ENCODE results near the gene CORO1C.
A peak's percentile ranks its signal among the peaks of the same experiment; 100 is the strongest.
"Not testable (repeated sequence)": the region's sequence is repeated elsewhere in the genome, so short reads cannot be mapped to it uniquely, and the experiment has no call there.

CORO1C gene

GRCh38 chr12:108625228-108625627 is 106.1 kb downstream of the CORO1C start:
- H3K27me3 ChIP-seq (ENCODE audit: control insufficient read depth in 2 of 2, insufficient read depth in 2 of 2, low read length in 2 of 2), result no peaks in the 10 kb centered on the region
- H3K27ac ChIP-seq (ENCODE audit: low read depth in 2 of 2, low read length in 2 of 2), result no peak overlapping the region

GRCh38 chr12:108623577-108623976 is 107.7 kb downstream of the CORO1C start:
- Histone ChIP-seq H3K27ac (ENCODE audit: low read depth in 2 of 2, low read length in 2 of 2) (no peak overlapping the region), H3K4me3 (ENCODE audit: low read length in 2 of 2) (no peak overlapping the region), H3K36me3 (ENCODE audit: control insufficient read depth in 2 of 2, insufficient read depth in 2 of 2, low read length in 2 of 2) (peaks cover 2 to 3% of the 10 kb centered on the region in 2 donors), H3K4me1 (ENCODE audit: control insufficient read depth in 2 of 2, insufficient read depth in 2 of 2, low read length in 2 of 2) (peaks cover 3 to 5% of the 10 kb centered on the region in 2 donors), H3K27me3 (ENCODE audit: control insufficient read depth in 2 of 2, insufficient read depth in 2 of 2, low read length in 2 of 2) (no peaks in the 10 kb centered on the region), H3K9ac (ENCODE audit: low read depth in 1 of 2, low read length in 2 of 2) (no peak overlapping the region), H3K9me3 (ENCODE audit: control insufficient read depth in 2 of 2, low read length in 2 of 2) (no peaks in the 10 kb centered on the region)

More at GRCh38 chr12:108625228-108625627, 106.1 kb downstream of the CORO1C start:
- Histone ChIP-seq H3K9ac (ENCODE audit: low read depth in 1 of 2, low read length in 2 of 2) (no peak overlapping the region), H3K4me1 (ENCODE audit: control insufficient read depth in 2 of 2, insufficient read depth in 2 of 2, low read length in 2 of 2) (peaks cover 6 to 7% of the 10 kb centered on the region in 2 donors), H3K36me3 (ENCODE audit: control insufficient read depth in 2 of 2, insufficient read depth in 2 of 2, low read length in 2 of 2) (peaks cover 2 to 3% of the 10 kb centered on the region in 2 donors), H3K4me3 (ENCODE audit: low read length in 2 of 2) (no peak overlapping the region), H3K9me3 (ENCODE audit: control insufficient read depth in 2 of 2, low read length in 2 of 2) (no peaks in the 10 kb centered on the region)

GRCh38 chr12:108622921-108623514 is 108.3 kb downstream of the CORO1C start:
- Histone ChIP-seq H3K27me3 (ENCODE audit: control insufficient read depth in 2 of 2, insufficient read depth in 2 of 2, low read length in 2 of 2) (no peaks in the 10 kb centered on the region), H3K4me3 (ENCODE audit: low read length in 2 of 2) (no peak overlapping the region), H3K36me3 (ENCODE audit: control insufficient read depth in 2 of 2, insufficient read depth in 2 of 2, low read length in 2 of 2) (peaks cover 2 to 3% of the 10 kb centered on the region in 2 donors), H3K4me1 (ENCODE audit: control insufficient read depth in 2 of 2, insufficient read depth in 2 of 2, low read length in 2 of 2) (peaks cover 0 to 7% of the 10 kb centered on the region in 2 donors), H3K9ac (ENCODE audit: low read depth in 1 of 2, low read length in 2 of 2) (no peak overlapping the region), H3K27ac (ENCODE audit: low read depth in 2 of 2, low read length in 2 of 2) (no peak overlapping the region), H3K9me3 (ENCODE audit: control insufficient read depth in 2 of 2, low read length in 2 of 2) (no peaks in the 10 kb centered on the region)

- Histone ChIP-seq H3K9me3 (ENCODE audit: control insufficient read depth in 2 of 2, low read length in 2 of 2) (no peaks in the 10 kb centered on the region), H3K4me1 (ENCODE audit: control insufficient read depth in 2 of 2, insufficient read depth in 2 of 2, low read length in 2 of 2) (peaks cover 0 to 9% of the 10 kb centered on the region in 2 donors), H3K4me3 (ENCODE audit: low read length in 2 of 2) (no peak overlapping the region), H3K9ac (ENCODE audit: low read depth in 1 of 2, low read length in 2 of 2) (no peak overlapping the region), H3K27me3 (ENCODE audit: control insufficient read depth in 2 of 2, insufficient read depth in 2 of 2, low read length in 2 of 2) (no peaks in the 10 kb centered on the region), H3K27ac (ENCODE audit: low read depth in 2 of 2, low read length in 2 of 2) (no peak overlapping the region), H3K36me3 (ENCODE audit: control insufficient read depth in 2 of 2, insufficient read depth in 2 of 2, low read length in 2 of 2) (peaks cover 2 to 3% of the 10 kb centered on the region in 2 donors)
Observed at GRCh38 chr12:108622421-108622820, 108.9 kb downstream of the CORO1C start.

- Histone ChIP-seq H3K4me1 (ENCODE audit: control insufficient read depth in 2 of 2, insufficient read depth in 2 of 2, low read length in 2 of 2) (peaks cover 3 to 13% of the 10 kb centered on the region in 2 donors), H3K4me3 (ENCODE audit: low read length in 2 of 2) (no peak overlapping the region), H3K36me3 (ENCODE audit: control insufficient read depth in 2 of 2, insufficient read depth in 2 of 2, low read length in 2 of 2) (peaks cover 2 to 3% of the 10 kb centered on the region in 2 donors), H3K27me3 (ENCODE audit: control insufficient read depth in 2 of 2, insufficient read depth in 2 of 2, low read length in 2 of 2) (no peaks in the 10 kb centered on the region), H3K27ac (ENCODE audit: low read depth in 2 of 2, low read length in 2 of 2) (no peak overlapping the region), H3K9ac (ENCODE audit: low read depth in 1 of 2, low read length in 2 of 2) (no peak overlapping the region), H3K9me3 (ENCODE audit: control insufficient read depth in 2 of 2, low read length in 2 of 2) (no peaks in the 10 kb centered on the region)
Observed at GRCh38 chr12:108621161-108621560, 110.2 kb downstream of the CORO1C start.

GRCh38 chr12:108620236-108620879 is 111.0 kb downstream of the CORO1C start:
- Histone ChIP-seq H3K9me3 (ENCODE audit: control insufficient read depth in 2 of 2, low read length in 2 of 2) (peaks cover 0 to 3% of the 10 kb centered on the region in 2 donors), H3K27me3 (ENCODE audit: control insufficient read depth in 2 of 2, insufficient read depth in 2 of 2, low read length in 2 of 2) (no peaks in the 10 kb centered on the region), H3K4me1 (ENCODE audit: control insufficient read depth in 2 of 2, insufficient read depth in 2 of 2, low read length in 2 of 2) (peaks cover 3 to 13% of the 10 kb centered on the region in 2 donors), H3K9ac (ENCODE audit: low read depth in 1 of 2, low read length in 2 of 2) (no peak overlapping the region), H3K4me3 (ENCODE audit: low read length in 2 of 2) (no peak overlapping the region), H3K27ac (ENCODE audit: low read depth in 2 of 2, low read length in 2 of 2) (no peak overlapping the region), H3K36me3 (ENCODE audit: control insufficient read depth in 2 of 2, insufficient read depth in 2 of 2, low read length in 2 of 2) (peaks cover 2 to 3% of the 10 kb centered on the region in 2 donors)

- Histone ChIP-seq H3K36me3 (ENCODE audit: control insufficient read depth in 2 of 2, insufficient read depth in 2 of 2, low read length in 2 of 2) (peaks cover 2 to 3% of the 10 kb centered on the region in 2 donors), H3K4me3 (ENCODE audit: low read length in 2 of 2) (no peak overlapping the region), H3K9ac (ENCODE audit: low read depth in 1 of 2, low read length in 2 of 2) (no peak overlapping the region), H3K9me3 (ENCODE audit: control insufficient read depth in 2 of 2, low read length in 2 of 2) (peaks cover 0 to 3% of the 10 kb centered on the region in 2 donors), H3K27ac (ENCODE audit: low read depth in 2 of 2, low read length in 2 of 2) (no peak overlapping the region), H3K27me3 (ENCODE audit: control insufficient read depth in 2 of 2, insufficient read depth in 2 of 2, low read length in 2 of 2) (no peaks in the 10 kb centered on the region), H3K4me1 (ENCODE audit: control insufficient read depth in 2 of 2, insufficient read depth in 2 of 2, low read length in 2 of 2) (peaks cover 3 to 13% of the 10 kb centered on the region in 2 donors)
Observed at GRCh38 chr12:108619369-108620160, 111.8 kb downstream of the CORO1C start.

- H3K27ac ChIP-seq (ENCODE audit: low read depth in 2 of 2, low read length in 2 of 2); H3K36me3 ChIP-seq (ENCODE audit: control insufficient read depth in 2 of 2, insufficient read depth in 2 of 2, low read length in 2 of 2); H3K4me3 ChIP-seq (ENCODE audit: low read length in 2 of 2); H3K9ac ChIP-seq (ENCODE audit: low read depth in 1 of 2, low read length in 2 of 2); H3K9me3 ChIP-seq (ENCODE audit: control insufficient read depth in 2 of 2, low read length in 2 of 2); H3K27me3 ChIP-seq (ENCODE audit: control insufficient read depth in 2 of 2, insufficient read depth in 2 of 2, low read length in 2 of 2): not testable (repeated sequence)
- H3K4me1 ChIP-seq (ENCODE audit: control insufficient read depth in 2 of 2, insufficient read depth in 2 of 2, low read length in 2 of 2), result peaks cover 3 to 13% of the 10 kb centered on the region in 2 donors
Observed at GRCh38 chr12:108618953-108619274, 112.4 kb downstream of the CORO1C start.

GRCh38 chr12:108618079-108618952 is 113.0 kb downstream of the CORO1C start:
- Histone ChIP-seq H3K9ac (ENCODE audit: low read depth in 1 of 2, low read length in 2 of 2) (no peak overlapping the region), H3K27me3 (ENCODE audit: control insufficient read depth in 2 of 2, insufficient read depth in 2 of 2, low read length in 2 of 2) (no peaks in the 10 kb centered on the region), H3K9me3 (ENCODE audit: control insufficient read depth in 2 of 2, low read length in 2 of 2) (peaks cover 0 to 3% of the 10 kb centered on the region in 2 donors), H3K27ac (ENCODE audit: low read depth in 2 of 2, low read length in 2 of 2) (peak overlapping the region in 1 of 2 donors; percentile 26), H3K4me1 (ENCODE audit: control insufficient read depth in 2 of 2, insufficient read depth in 2 of 2, low read length in 2 of 2) (peaks cover 3 to 13% of the 10 kb centered on the region in 2 donors), H3K36me3 (ENCODE audit: control insufficient read depth in 2 of 2, insufficient read depth in 2 of 2, low read length in 2 of 2) (no peaks in the 10 kb centered on the region), H3K4me3 (ENCODE audit: low read length in 2 of 2) (no peak overlapping the region)
